GM18907 (cell line): ENCODE data around the gene SHROOM3.

Source experiments
- ATAC-seq: cut with Tn5 transposase; IDR thresholded peaks from one replicate; pipeline ENCODE4 v1.9.1; 2021; ENCODE audit warnings: mild to moderate bottlenecking, moderate library complexity; ENCODE audit not compliant: unreplicated experiment

Gene SHROOM3

DNA sequence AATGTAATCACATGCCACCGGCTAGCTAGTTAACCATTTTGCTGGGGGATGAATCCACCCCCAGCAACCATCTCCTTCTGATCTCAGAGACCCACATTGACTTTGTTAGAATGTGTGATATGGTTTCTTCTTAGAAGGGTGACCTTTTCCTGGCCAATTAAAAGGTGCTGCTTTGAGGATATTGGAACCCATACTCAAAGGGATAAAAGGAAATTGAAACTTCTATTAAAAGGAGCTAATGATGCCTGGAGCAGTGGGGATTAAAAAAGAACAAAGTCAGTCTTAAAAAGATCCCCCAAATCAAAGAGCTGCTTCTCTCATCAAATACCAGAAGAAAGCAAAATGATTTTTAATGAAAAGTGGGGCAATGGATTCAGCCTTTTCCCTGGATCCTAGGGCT lies 214.1 kb downstream of the SHROOM3 start:
- no peak for ATAC-seq

DNA sequence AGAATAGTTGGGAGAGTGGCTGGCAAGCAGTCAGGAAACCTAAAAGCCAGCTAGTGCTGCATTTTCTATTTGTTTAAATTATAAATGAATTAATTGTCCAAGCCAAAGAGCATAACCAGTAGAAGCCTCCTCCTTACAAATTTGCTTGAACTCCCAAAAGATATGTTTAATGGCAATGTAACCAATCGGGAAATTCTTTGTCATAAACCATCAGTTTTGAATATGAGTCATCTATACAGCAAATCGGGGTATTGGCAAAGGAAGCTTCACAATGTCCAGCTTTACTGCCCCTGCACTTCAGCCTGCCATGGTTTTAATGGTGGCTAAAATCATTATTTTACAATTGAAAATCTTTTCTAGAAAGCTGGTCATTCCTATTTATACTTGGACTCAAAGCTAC lies 216.6 kb downstream of the SHROOM3 start:
- no peak for ATAC-seq

DNA sequence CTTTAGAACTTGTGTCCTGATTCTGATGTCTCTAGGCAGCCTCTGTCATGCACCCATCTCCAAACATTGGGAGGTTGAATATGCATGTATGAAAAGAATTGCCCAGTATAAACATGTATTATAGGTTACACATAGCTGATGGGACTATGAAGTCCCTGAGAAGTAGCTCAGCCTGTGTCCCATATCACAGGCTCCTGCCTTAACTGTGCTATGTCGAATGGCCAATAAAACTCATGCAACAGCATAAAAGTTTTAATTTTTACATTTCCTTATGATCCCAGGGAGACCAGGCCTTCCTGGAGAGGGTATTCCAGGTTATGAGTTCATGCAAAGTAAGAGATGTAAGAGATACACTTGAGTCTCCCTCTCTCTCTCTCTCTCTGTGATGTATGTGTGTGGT lies 217.4 kb downstream of the SHROOM3 start:
- no peak for ATAC-seq

DNA sequence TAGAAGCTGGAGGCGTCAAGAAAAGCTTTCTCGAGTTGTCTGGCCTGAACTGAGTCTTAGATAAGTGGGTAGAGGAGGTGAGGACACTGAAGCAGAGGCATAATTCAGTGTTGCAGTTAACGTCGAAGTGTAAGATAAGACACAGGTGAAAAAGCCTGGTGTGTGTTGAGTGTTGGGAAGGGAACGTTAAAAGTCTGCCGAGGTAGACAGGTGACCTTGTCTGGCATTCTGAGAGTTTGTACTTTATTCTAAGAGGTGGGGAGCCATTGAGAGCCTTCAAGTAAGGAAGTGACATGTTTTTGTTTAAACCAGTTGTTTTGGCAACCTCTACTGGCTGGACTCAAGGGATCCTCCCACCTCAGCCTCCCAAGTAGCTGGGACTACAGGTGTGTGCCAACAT lies 219.1 kb downstream of the SHROOM3 start:
- ATAC-seq: no peak

DNA sequence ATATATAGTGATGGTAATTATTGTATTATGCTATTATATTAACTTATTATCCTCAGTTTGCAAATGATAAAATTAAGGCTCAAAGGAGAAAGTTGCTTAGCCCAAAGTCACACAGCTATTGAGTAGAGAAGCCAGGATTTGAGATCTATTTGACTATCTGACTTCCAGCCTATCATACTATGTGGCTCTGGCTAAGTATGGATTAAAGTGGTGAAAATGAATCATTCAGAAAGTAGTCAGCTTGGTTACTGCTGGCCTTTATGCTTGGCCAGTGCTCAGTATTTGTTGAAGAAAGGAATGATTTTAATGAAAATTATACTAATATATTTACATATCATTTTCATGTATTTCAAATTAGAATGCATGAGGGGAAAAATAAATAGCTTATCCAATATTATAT lies 219.8 kb downstream of the SHROOM3 start:
- no peak for ATAC-seq

DNA sequence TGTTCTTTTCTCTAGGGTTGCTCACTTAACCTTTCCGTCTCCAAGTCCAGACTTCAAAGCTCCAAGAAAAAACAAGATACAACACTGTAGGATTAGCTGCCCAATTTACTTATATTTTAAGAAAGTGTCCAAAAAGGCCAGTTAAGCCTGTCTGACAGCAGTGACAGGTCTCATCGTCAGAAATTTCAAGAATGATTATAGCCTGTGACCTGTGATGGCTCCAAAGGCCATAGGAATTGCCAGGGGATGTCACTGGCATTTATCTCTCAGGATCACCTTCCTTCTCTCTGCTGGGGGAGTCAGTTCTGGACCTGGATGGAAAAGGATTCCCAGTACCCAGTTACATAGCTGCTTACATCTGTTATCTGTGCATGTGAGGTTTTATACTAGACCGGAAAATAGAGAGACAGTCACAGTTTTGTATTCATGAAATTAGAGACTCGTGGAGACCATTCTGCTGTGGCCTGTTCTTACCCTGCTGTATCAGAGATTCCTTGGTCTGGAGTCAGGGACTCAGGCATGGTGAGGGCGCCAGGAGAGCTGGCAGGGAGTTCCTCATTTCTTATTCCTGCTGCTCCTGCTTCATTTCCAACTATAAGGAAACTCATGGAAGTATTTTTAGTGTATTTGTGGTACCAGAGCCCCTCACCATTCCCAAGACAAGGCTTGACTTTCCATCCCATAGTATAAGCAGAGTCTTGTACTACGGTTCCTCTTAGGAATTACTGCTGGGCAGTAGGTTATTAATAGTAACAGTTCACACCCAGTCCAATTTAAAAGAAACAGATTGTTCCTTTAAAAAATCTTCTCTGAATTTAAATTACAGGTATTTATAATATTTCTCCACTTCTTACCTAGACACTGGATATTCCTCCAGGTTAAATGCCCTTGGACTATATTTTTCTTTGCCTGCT lies 220.8 kb downstream of the SHROOM3 start:
- no peak for ATAC-seq

DNA sequence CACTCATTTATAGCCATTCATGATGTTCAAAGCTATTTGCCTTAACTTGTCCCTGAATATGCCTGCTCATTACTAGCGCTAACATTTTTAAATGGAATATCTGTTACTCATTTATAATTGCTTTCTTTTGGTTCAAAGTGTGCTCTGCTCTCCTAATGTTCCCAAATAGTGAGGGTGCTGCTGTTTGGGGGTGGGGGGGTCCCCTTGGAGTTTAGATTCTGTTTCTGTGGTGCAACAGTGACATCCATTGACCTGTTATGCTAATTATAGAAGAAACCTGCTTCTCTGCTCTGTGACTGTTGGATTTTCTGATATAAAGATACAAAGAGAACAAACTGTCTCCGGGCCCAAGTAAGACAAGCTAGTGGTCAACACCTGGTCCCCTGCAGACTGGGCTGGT lies 222.4 kb downstream of the SHROOM3 start:
- no peak for ATAC-seq

DNA sequence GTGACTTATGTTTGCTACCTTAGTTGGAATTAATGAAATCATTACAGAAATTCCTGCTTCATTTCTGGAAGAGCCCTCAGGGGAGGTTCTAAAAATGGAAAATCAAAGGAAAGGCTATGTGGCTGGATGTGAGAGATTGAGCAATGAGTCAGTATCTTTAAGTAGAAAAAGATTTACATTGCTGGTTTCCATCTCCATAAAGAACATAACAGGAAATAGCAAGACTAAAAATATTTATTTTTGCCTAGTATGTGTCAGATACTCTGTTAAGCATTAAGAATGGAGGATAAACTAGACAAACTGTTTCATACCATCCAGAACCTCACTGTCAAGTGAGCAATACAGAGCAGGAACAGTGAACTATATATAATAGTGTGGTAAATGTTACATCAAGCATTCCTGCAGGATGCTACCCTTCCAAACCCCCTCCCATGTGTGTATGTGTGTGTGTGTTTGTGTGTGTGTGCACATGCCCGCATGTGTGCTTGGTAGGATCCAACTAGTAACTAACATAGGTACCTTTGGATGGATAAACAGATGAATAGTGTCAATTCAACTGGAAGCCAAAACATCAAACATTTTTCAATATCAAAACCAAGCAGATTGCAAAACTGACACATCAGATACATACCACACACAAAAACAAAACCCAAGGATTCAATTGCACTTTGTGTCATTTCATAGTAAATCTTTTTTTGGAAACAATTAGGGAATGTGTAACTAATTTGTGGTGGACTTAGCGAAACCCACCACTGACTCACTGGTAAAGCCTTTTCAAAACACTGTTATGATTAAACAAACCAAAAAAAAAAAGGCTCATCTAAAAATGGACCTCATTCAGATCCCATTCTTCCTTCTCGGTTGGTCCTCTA lies 223.4 kb downstream of the SHROOM3 start:
- peak; percentile 62 for ATAC-seq

DNA sequence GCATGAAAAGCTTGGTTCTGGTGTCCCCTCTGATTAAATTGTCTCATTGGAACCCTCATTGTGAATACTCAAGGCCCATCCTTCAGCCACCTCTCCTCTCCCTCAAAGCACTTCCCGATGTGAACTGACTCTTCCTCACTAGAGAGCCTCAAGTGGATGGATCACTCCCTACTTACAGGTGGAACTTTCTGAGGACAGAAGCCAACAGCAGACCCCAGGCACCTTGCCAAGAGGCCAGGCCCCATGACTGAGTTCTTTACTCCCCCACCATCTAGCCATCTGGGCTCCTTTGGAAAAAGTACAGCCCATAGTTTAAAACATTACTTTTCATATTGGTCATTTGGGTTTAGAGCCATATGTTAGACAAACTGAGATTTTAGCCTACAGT lies 224.1 kb downstream of the SHROOM3 start:
- peak; percentile 13 for ATAC-seq

DNA sequence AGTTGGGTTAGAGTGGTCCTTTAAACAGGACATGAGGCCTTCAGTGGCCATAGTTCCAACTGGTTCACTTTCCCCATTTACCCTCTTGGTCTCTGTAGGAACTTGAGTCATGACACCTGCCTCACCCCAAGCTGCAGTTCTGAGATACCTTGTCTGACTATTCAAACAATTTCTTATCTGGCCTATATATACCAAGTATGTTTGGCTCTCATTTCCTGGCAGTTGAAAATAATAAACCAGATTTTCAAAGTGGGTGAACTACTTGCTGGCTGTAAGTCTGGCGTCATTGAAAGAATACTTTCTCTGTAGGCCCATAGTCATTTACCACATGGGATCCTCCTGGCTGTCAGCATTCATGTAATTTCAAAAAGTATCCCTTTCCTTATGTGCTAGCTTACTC lies 228.8 kb downstream of the SHROOM3 start:
- ATAC-seq: no peak

DNA sequence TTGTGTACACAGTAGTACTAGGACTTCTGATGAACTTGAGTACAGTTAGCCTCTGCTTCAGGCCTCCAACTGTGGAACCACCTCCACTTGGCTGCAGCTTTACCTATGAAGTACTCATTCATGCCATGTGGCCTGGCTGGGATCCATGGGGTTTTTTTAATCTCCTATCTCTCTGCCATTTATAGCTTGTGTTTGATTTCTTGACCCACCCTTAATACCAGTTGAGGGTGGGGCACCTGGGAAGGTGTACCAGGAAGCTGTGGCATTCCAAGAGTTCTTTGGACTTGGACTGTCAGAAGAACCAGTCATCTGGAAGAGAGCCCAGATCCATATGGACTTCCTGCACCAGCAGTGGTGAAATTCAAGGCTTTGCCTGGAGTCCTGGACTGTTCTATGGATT lies 230.1 kb downstream of the SHROOM3 start:
- no peak for ATAC-seq

DNA sequence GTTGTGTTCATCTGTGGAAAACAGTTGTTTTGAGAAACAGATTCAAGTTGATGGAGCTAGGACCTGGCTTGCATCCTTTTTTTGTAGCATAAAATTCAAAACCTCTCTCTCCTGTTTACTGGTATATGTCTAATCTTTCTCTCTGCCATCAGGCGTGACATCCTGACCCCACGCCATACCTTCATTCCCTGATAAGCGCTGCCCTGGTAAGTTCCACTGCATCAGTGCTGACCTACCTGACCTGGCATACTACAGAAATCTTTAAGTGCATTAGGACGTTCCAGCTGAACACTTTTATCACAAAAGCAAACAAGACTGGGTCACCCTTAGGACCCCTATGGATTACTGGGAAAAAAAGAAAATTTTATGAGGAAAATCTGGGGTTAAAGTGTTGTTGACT lies 230.7 kb downstream of the SHROOM3 start:
- no peak for ATAC-seq

DNA sequence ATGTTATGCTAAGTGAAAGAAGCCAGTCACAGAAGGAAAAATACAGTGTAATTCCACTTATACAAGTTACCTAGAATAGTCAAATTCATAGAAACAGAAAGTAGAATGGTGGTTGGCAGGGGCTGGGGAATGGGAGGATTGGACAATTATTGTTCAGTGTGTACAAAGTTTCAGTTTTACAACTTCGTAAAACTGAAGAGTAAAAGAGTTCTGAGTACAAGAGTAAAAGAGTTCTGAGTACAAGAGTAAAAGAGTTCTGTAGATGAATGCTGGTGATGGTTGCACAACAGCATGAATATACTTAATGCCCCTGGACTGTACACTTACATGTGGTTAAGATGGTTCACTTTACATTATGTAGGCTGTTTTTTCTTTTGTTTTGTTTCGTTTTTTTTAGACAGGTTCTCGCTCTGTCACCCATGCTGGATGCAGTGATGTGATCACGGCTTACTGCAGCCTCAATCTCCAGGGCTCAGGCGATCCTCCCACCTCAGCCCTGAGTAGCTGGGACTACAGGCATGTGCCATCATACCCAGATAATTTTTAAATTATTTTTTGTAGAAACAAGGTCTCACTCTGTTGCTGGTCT lies 232.0 kb downstream of the SHROOM3 start:
- ATAC-seq: peak; percentile 73

DNA sequence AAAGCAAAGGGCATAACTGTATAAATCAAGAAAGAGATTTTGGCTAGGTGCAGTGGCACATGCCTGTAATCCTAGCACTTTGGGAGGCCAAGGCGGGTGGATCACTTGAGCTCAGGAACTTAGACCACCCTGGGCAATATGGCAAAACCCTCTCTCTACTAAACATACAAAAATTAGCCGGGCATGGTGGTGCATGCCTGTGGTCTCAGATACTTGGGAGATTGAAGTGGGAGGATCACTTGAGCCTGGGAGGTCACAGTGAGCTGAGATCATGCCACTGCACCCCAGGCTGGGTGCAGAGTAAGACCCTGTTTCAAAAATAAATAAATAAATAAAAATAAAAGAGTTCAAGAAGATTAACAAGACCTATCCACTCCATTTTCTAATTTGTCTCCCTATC lies 235.6 kb downstream of the SHROOM3 start:
- no peak for ATAC-seq

DNA sequence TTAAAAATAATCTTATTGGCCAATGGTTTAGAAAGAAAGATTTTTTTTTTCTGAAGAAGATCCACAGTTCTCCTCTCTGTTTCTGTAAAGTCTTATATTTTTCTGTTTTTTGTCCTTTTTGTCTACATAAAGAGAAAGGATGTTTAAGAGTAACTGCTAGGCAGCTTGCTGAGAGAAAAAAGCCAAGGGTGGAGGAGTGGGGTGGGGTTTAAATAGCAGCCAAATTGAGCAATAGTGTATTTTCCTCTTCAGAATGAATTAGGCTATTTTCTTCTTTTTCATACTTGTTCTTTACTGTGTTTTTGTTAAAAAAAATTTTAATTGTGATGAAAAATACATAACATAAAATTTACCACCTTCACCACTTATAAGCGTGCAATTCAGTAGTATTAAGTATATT lies 238.3 kb downstream of the SHROOM3 start:
- no peak for ATAC-seq

DNA sequence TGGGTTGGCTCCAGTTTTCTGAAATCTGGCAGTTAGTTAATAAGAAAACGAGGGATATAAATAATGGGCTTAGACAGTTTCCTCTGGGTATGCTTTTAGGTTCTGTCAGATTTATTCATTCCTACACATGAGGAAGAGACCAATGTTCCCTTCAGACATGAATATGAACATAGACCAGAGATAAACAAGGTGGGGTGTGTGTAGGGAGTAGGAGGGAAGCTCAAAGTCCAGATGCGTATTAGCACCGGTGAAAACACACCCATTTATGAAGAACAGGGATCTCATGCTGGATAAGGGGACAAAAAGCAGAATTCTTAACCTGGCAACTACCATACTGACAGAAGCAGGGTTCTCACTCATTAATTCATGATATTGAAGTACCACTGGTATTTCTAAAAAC lies 240.0 kb downstream of the SHROOM3 start:
- ATAC-seq: no peak

DNA sequence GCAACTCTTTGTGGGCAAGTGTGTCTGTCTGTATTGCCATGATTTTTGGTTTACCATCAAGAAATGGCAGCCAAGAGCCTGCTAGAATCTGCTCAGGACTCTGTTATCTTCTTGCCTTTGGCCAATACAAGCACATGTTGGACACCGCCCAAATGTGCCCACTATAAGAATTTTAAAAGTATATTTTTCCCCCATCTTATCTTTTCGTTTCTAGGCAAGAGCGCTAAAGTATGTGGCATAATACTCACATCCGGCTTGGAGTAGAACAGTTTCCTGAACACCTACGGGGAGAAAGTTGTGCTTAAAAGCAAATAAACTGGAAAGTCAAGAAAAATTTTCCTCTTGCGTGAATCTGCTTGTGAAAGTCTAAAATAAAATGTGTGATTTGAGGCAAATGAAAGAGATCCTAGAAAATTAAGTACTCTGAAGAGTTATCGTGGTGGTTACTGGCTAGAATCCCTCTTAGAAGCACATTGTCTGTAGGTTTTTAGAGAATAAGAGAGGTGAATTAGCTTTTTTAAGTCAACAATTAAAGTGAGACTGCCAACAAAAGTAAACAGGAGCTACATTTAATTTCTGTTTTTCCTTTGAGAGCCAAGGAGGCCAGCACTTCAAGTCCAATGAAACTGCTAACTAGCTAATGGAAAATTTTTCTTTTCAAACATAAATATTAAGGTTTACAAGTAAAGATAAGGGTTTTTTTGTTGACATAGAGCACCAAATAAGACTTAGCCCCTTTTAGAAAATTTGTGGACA lies 242.7 kb downstream of the SHROOM3 start:
- no peak for ATAC-seq

DNA sequence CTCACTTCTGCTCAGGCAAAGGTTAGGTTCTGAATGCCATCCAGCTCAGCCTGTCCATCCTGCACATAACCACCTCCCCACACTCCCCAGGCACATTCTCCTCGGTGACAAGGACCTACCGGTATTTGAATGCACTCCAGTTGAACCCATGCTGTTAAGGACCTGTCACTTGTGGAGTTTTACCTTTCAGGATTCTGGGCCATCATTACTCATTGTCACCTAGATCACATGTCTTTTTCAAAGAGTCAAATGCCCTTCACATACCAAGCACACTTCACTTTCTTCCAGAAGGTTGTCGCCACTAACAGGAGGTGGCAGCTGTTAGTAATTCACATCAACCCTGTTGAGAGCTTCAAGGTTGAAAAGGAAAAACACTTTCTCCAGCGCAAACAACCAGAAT lies 244.7 kb downstream of the SHROOM3 start:
- no peak for ATAC-seq

DNA sequence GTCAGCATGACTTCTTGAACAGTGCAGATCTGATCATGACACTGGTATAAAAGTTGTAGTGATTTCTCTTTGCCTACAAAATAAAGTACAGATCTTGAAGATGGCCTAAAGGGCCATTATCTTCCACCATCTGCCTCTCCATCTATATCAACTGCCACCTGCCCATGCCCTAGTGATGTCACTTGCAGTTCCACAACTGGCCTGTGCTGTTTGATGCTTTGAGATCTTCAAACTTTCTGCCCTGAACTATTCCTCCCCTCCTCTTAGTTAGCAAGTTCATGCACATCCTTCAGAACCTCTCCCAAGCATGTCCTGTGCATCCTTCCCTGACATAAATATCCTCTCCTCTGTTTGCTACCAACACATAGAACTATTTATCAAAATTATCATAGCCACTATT lies 245.9 kb downstream of the SHROOM3 start:
- ATAC-seq: peak; percentile 52

DNA sequence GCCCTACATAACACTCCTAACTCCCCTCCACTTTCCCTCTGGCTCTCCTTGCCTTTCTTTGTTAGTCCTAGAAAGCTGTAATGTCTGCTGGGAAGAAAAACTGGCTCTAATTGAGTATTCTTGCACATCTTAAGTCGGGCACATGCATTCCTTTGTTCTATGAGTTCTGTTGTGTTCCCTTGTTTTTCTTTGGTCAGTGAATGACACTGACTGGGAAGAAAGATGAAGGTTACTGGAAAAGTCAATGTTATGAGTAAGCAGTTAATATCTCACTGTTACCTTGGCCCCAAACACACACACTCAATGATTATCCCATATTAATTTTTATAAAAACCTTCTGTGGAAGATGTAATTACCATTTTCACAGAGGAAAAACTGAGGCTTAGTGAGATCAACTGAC lies 247.0 kb downstream of the SHROOM3 start:
- ATAC-seq: no peak

DNA sequence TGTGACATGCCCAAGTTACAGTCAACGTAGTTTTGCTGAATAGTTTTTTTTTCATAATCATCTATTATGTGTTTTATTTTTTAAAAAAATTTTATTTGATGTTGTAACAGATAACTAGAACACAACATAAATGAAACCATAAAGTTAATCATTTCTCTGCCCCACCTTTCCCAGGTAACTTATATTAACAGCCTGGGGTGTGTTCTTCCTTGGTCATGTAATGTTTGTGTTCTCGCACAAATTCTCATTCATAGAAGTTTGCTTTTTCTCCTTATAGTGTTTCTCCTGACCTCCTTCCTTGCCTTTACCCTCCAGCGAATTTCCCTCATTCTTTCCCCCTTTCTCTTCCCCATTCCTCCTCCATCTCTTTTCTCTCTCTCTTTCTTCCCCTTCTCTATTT lies 248.1 kb downstream of the SHROOM3 start:
- no peak for ATAC-seq
